Keratinocyte (primary cell): ENCODE data around the gene RHOU. TPM values are rescaled to one million over a fixed set of nuclear protein-coding genes. Genes with fewer than 3 reads are reported as not detected.

Source experiments
- DNase-seq: peaks from one replicate; pipeline ENCODE4 v3.0.0-alpha.2; 2011; ENCODE audit warnings: low read depth, missing footprints, low spot score
- FAIRE-seq: peaks from 2 replicates; lab custom pipeline; 2011; peaks lifted over from hg19 to GRCh38; lab: Jason Lieb, UNC
- H2AFZ ChIP-seq: 2 replicates; pipeline ENCODE4 v1.6.0; 2012; ENCODE audit warnings: low read length, control low read depth, inconsistent platforms; ENCODE audit not compliant: control insufficient read depth
- H3K27ac ChIP-seq: 2 replicates; pipeline ENCODE4 v1.5.1; 2011; ENCODE audit warnings: low read length; ENCODE audit not compliant: control insufficient read depth, insufficient read depth
- H3K27me3 ChIP-seq: 3 replicates; pipeline ENCODE4 v1.6.0; 2011; ENCODE audit warnings: low read length; ENCODE audit not compliant: control insufficient read depth, insufficient read depth; ENCODE audit errors: extremely low read depth
- H3K36me3 ChIP-seq, 2 experiments: 2 replicates in 1 of 2; 3 replicates in 1 of 2; pipeline ENCODE4 v1.5.1; 2011; ENCODE audit warnings: low read length in 2 of 2, mild to moderate bottlenecking in 1 of 2; ENCODE audit not compliant: control insufficient read depth in 2 of 2, insufficient read depth in 2 of 2; ENCODE audit errors: extremely low read depth in 1 of 2
- H3K4me1 ChIP-seq: 3 replicates; pipeline ENCODE4 v1.5.1; 2011; ENCODE audit warnings: low read length; ENCODE audit not compliant: control insufficient read depth, insufficient read depth; ENCODE audit errors: extremely low read depth
- H3K4me2 ChIP-seq: 3 replicates; pipeline ENCODE4 v1.6.0; 2011; ENCODE audit warnings: low read depth, low read length; ENCODE audit not compliant: control insufficient read depth, insufficient read depth; ENCODE audit errors: extremely low read depth
- H3K4me3 ChIP-seq, 3 experiments: fragments of 200-600 bp in 1 of 3; sonication (generic) in 1 of 3; 2 replicates in 2 of 3; 3 replicates in 1 of 3; pipeline ENCODE4 v1.5.1; 2011 to 2016; ENCODE audit warnings: low read length in 3 of 3, mild to moderate bottlenecking in 3 of 3, control low read depth in 2 of 3, inconsistent platforms in 1 of 3, low read depth in 1 of 3, mixed read lengths in 1 of 3, mixed run types in 1 of 3, moderate library complexity in 1 of 3; ENCODE audit not compliant: control insufficient read depth in 2 of 3, insufficient read depth in 2 of 3; ENCODE audit errors: extremely low read depth in 1 of 3
- H3K79me2 ChIP-seq: 2 replicates; pipeline ENCODE4 v1.6.0; 2012; ENCODE audit warnings: low read length; ENCODE audit not compliant: control insufficient read depth, insufficient read depth
- H3K9ac ChIP-seq: 3 replicates; pipeline ENCODE4 v1.6.0; 2011; ENCODE audit warnings: low read length; ENCODE audit not compliant: control insufficient read depth, insufficient read depth; ENCODE audit errors: extremely low read depth
- H3K9me1 ChIP-seq: 3 replicates; pipeline ENCODE4 v1.6.0; 2011; ENCODE audit warnings: low read length; ENCODE audit not compliant: control insufficient read depth, insufficient read depth; ENCODE audit errors: extremely low read depth
- H3K9me3 ChIP-seq: 2 replicates; pipeline ENCODE4 v1.5.1; 2012; ENCODE audit warnings: low read depth, low read length; ENCODE audit not compliant: control insufficient read depth
- H4K20me1 ChIP-seq: 3 replicates; pipeline ENCODE4 v1.6.0; 2011; ENCODE audit warnings: low read length; ENCODE audit not compliant: control insufficient read depth, insufficient read depth; ENCODE audit errors: extremely low read depth
- CTCF ChIP-seq, 3 experiments: IDR thresholded peaks in 1 of 3; conservative IDR thresholded peaks in 1 of 3; optimal IDR thresholded peaks in 1 of 3; 2 replicates in 2 of 3; 3 replicates in 1 of 3; pipeline versions ENCODE3 to v1.5.1; 2011; ENCODE audit warnings: low read length in 3 of 3, mild to moderate bottlenecking in 3 of 3, moderate library complexity in 2 of 3, control low read depth in 1 of 3, inconsistent platforms in 1 of 3; ENCODE audit not compliant: insufficient read depth in 2 of 3; ENCODE audit errors: extremely low read depth in 1 of 3
- EZH2 ChIP-seq: IDR thresholded peaks from one replicate; pipeline ENCODE4 v1.6.1; 2012; ENCODE audit warnings: inconsistent platforms, mild to moderate bottlenecking, low read length, moderate library complexity
- dilution Hi-C: fragments of 300-500 bp; cut with MboI; formaldehyde crosslinking; loops from one replicate; pipeline ENCODE4 v1.7.0; 2020; ENCODE audit warnings: low sequenced_read_pairs; ENCODE audit not compliant: extremely low pct_ligation_motif_present
- polyA plus RNA-seq, 5 experiments: library from polyadenylated mRNA; depleted of rRNA in 3 of 5; stranded (reverse) in 3 of 5; stranded (forward) in 1 of 5; unstranded in 1 of 5; fragments of >200 nt; gene quantifications; 1 replicate in 1 of 5; 2 replicates in 3 of 5; 3 replicates in 1 of 5; pipeline versions ENCODE4 v1.2.1 to v1.2.3, GENCODE V29; 2011 to 2012; ENCODE audit warnings: missing spikeins in 2 of 5, low read depth in 1 of 5, low replicate concordance in 1 of 5

Gene RHOU
- polyA plus RNA-seq, 1 donor (not counting 4 experiments of a cell fraction or from before 2014, with no cell fraction given): 0.29 TPM

GRCh38 chr1:228695015-228695955 is 40.0 kb upstream of the RHOU start:
- Histone ChIP-seq H3K4me3 (no peak overlapping the region), H3K9ac (no peak overlapping the region), H3K79me2 (no peaks in the 10 kb centered on the region), H3K4me1 (peaks cover 5% of the 10 kb centered on the region), H3K9me3 (no peaks in the 10 kb centered on the region), H3K4me2 (no peak overlapping the region), H3K27ac (no peak overlapping the region), H3K36me3 (no peaks in the 10 kb centered on the region), H3K9me1 (no peaks in the 10 kb centered on the region), H3K27me3 (no peaks in the 10 kb centered on the region), H4K20me1 (no peaks in the 10 kb centered on the region), H2AFZ (no peak overlapping the region)
- no peak for FAIRE-seq
- no peak for DNase-seq
- TF ChIP-seq CTCF (optimal IDR thresholded peaks at IDR 0.05 in 1 of 3, IDR thresholded peaks at IDR 0.05 in 1 of 3, conservative IDR thresholded peaks at IDR 0.05 in 1 of 3; ENCODE audit: extremely low read depth in 1 of 3, insufficient read depth in 2 of 3, low read length in 3 of 3) (no peak), EZH2 (no peak)
- dilution Hi-C loops: no loop called here

- Histone ChIP-seq H3K27me3 (no peaks in the 10 kb centered on the region), H3K4me1 (peaks cover 5% of the 10 kb centered on the region), H3K9ac (no peak overlapping the region), H3K36me3 (no peaks in the 10 kb centered on the region), H3K79me2 (no peaks in the 10 kb centered on the region), H3K4me2 (no peak overlapping the region), H3K9me3 (no peaks in the 10 kb centered on the region), H3K4me3 (no peak overlapping the region), H3K27ac (no peak overlapping the region), H2AFZ (no peak overlapping the region), H4K20me1 (no peaks in the 10 kb centered on the region), H3K9me1 (no peaks in the 10 kb centered on the region)
- dilution Hi-C loops: no loop called here
- FAIRE-seq (no peak), DNase-seq (no peak)
- no peak for TF ChIP-seq CTCF (optimal IDR thresholded peaks at IDR 0.05 in 1 of 3, IDR thresholded peaks at IDR 0.05 in 1 of 3, conservative IDR thresholded peaks at IDR 0.05 in 1 of 3; ENCODE audit: extremely low read depth in 1 of 3, insufficient read depth in 2 of 3, low read length in 3 of 3)
These were observed 37.9 kb upstream of the RHOU start for GRCh38 chr1:228697207-228698016.
